ENCODE data around the gene ARSG. TPM values are rescaled to one million over a fixed set of nuclear protein-coding genes. Genes with fewer than 3 reads are reported as not detected.

Gene ARSG
- total and polyA plus RNA-seq, 2 of the 8 experiments (the other 6 are each of a cell fraction or from before 2014, with no cell fraction given): 3.3 to 4.0 TPM

DNA sequence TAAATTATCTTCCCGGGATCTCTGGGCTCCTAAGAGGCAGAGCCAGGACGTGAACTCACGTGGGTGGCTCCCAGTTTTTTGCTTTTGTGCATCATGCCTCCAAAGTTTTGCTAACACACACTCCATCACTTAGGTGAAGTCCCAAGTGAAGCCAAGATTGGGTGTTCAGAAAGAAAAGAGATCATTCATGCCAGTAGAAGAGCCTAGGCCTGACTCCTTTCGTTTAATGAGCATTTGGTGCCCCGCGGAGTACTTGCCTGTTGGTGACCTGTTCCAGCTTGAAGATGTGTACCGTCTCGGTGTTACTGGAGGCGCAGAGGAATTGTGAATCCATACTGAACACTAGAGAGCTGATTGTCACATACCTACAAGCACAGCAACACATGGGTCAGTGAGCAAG lies 141.9 kb downstream of the ARSG start:
- POLR2A ChIA-PET (ENCODE audit: partially characterized antibody): no interaction called here
- FAIRE-seq: no peak

More for the DNA sequence above, 141.9 kb downstream of the ARSG start:
- Histone ChIP-seq H2BK15ac (ENCODE audit: low read length) (no peak overlapping the region), H3K14ac (ENCODE audit: insufficient read length) (no peak overlapping the region), H3K23ac (ENCODE audit: insufficient read length) (no peak overlapping the region), H3K79me2 (ENCODE audit: control insufficient read depth in 1 of 2, insufficient read depth in 2 of 2, low read length in 2 of 2) (no peaks in the 10 kb centered on the region), H3K9me3 (ENCODE audit: insufficient read depth in 2 of 2, low read depth in 1 of 2, low read length in 1 of 2) (no peaks in the 10 kb centered on the region), H2BK5ac (ENCODE audit: low read depth, low read length) (no peak overlapping the region), H2AFZ (ENCODE audit: low read length) (no peak overlapping the region), H3K4me1 (replicated peaks in 1 of 4; ENCODE audit: control insufficient read depth in 3 of 4, insufficient read depth in 4 of 4, low read length in 3 of 4) (peaks cover 0 to 6% (median 0%) of the 10 kb centered on the region in 4 experiments; a peak in 2 of 7 replicates), H3K27ac (ENCODE audit: low read depth, low read length) (no peak overlapping the region), H3K36me3 (ENCODE audit: control insufficient read depth in 2 of 4, insufficient read depth in 4 of 4, low read length in 3 of 4) (peaks cover 0 to 3% (median 1%) of the 10 kb centered on the region in 4 experiments; a peak in 5 of 8 replicates), H3K79me1 (ENCODE audit: low read depth, low read length) (no peaks in the 10 kb centered on the region), H3K4me3 (ENCODE audit: extremely low read depth in 1 of 4, insufficient read depth in 2 of 4, low read depth in 3 of 4, low read length in 4 of 4) (no peak overlapping the region), H2AK5ac (ENCODE audit: low read depth, low read length) (no peak overlapping the region), H2BK120ac (replicated peaks; ENCODE audit: low read depth, low read length) (no peak overlapping the region), H4K8ac (ENCODE audit: extremely low read depth, insufficient read depth, low read length) (no peak overlapping the region), H4K91ac (replicated peaks; ENCODE audit: insufficient read length, low read length) (no peak overlapping the region), H2BK20ac (ENCODE audit: low read length) (no peak overlapping the region), H3K9ac (replicated peaks in 1 of 4; ENCODE audit: extremely low read depth in 1 of 4, low read depth in 3 of 4, low read length in 3 of 4) (no peak overlapping the region), H4K20me1 (replicated peaks in 1 of 2; ENCODE audit: control insufficient read depth in 1 of 2, insufficient read depth in 2 of 2, low read length in 2 of 2) (no peaks in the 10 kb centered on the region), H3K18ac (ENCODE audit: extremely low read depth, low read length) (no peak overlapping the region), H4K5ac (ENCODE audit: insufficient read length, low read depth, low read length) (no peak overlapping the region), H3K56ac (replicated peaks; ENCODE audit: insufficient read length, low read depth, low read length) (no peak overlapping the region), H3K4ac (replicated peaks; ENCODE audit: insufficient read length, low read depth, low read length) (no peak overlapping the region), H3K27me3 (replicated peaks in 1 of 4; ENCODE audit: control insufficient read depth in 3 of 4, extremely low read depth in 1 of 4, insufficient read depth in 3 of 4, low read length in 3 of 4) (no peaks in the 10 kb centered on the region), H3K23me2 (ENCODE audit: low read depth, low read length) (no peaks in the 10 kb centered on the region), H3K4me2 (ENCODE audit: insufficient read depth in 1 of 2, low read depth in 2 of 2, low read length in 2 of 2) (no peak overlapping the region), H2BK12ac (ENCODE audit: low read depth, low read length) (no peak overlapping the region)
- CTCF ChIA-PET (ENCODE audit: partially characterized antibody): interaction anchor here (0.7 to 9.3 kb wide), 15 partner anchors 10 to 211 kb away, joined by 3 to 98 read pairs (median 4); no protein-coding TSS in a partner anchor
- no peak for TF ChIP-seq SP4 (IDR thresholded peaks at IDR 0.05; ENCODE audit: low read length)
- no peak for TF ChIP-seq KDM4A (IDR thresholded peaks at IDR 0.05; ENCODE audit: low read depth, low read length, severe bottlenecking)
- TF ChIP-seq SAP30 (IDR thresholded peaks at IDR 0.05; ENCODE audit: insufficient read depth, insufficient replicate concordance, low read length): no peak
- TF ChIP-seq SIRT6 (IDR thresholded peaks at IDR 0.05; ENCODE audit: low read length): no peak
- TF ChIP-seq GTF2F1 (IDR thresholded peaks at IDR 0.05; ENCODE audit: borderline replicate concordance, low read depth, low read length): no peak
- TF ChIP-seq SRF (IDR thresholded peaks at IDR 0.05; ENCODE audit: low read depth, low read length): no peak
- no peak for TF ChIP-seq POLR2AphosphoS5 (IDR thresholded peaks at IDR 0.05; ENCODE audit: low read depth, low read length)
- TF ChIP-seq FOSL1 (IDR thresholded peaks at IDR 0.05; ENCODE audit: insufficient read depth, low read depth, low read length): no peak
- WGBS, 2 experiments (ENCODE audit: extremely low coverage in 1 of 2, insufficient coverage in 1 of 2, insufficient read length in 1 of 2, insufficient replicate concordance in 2 of 2, low coverage in 1 of 2, low lambda C conversion rate in 2 of 2, missing lambda C conversion rate in 1 of 2): 90% methylated on average over 9 of the region's 9 CpGs; no CpG with 5 or more reads in 1 of the 2 experiments
- no peak for DNase-seq (ENCODE audit: low read depth in 1 of 2, low spot score in 2 of 2)

Data from H1 (cell line).